ENCODE results near the gene MARK2.

MARK2 gene

DNA sequence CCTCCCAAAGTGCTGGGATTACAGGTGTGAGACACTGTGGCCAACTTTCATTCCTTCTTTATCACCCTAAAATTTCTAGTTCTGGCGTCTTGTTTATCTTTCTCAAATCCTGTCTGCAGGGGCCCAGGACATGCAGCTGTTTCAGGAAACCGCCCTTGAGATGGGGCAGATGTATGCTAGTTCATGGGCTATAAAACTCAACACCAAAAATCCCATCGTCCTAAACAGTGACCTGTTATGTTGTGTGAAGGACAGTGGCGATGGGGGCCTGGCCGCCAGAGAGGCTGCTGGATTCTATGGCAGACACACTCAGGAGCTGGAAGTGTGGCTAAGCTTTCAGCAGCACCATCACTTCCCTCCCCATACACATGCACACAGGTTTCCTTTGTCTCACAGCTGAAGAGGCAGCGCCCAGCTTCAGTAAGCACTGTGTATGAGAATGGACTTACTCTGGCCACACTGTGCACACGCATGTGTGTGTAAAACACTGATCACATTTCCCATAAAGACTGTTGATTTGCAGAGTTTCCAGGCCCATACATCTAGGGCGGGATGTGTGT, 36.7 kb downstream of the MARK2 start:
- H3K4me1 ChIP-seq (ENCODE audit: control insufficient read depth, low read length): peaks cover 6% of the 10 kb centered on the region; the same call in 1 of the 2 replicates
- H3K27ac ChIP-seq (ENCODE audit: low read depth, low read length): no peak overlapping the region
- H3K36me3 ChIP-seq (ENCODE audit: control insufficient read depth, low read length): peaks cover 11% of the 10 kb centered on the region

DNA sequence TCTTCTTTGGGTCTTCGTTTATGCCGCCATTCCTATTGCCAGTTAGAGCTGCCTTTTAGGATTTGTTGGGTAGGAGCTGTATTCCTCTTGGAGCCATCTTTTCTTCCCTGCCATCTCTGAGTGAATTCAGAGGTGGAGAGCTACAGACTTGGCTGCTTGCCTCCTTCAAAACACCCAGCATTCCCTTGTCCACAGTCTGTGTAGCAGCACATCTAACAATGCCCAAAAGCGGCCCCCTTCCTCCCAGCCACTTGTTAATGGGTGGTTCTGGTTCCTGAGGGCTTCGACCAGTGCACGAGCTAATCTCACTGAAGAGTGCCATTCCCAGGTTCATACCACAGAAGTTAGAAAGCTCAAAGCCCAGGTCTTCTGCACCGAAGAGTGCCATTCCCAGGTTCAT, 37.7 kb downstream of the MARK2 start:
- H4K20me1 ChIP-seq (ENCODE audit: control insufficient read depth, insufficient read depth, low read depth, low read length): peaks cover 10% of the 10 kb centered on the region; the same call in 1 of the 2 replicates
- TF ChIP-seq, protein P1, sequence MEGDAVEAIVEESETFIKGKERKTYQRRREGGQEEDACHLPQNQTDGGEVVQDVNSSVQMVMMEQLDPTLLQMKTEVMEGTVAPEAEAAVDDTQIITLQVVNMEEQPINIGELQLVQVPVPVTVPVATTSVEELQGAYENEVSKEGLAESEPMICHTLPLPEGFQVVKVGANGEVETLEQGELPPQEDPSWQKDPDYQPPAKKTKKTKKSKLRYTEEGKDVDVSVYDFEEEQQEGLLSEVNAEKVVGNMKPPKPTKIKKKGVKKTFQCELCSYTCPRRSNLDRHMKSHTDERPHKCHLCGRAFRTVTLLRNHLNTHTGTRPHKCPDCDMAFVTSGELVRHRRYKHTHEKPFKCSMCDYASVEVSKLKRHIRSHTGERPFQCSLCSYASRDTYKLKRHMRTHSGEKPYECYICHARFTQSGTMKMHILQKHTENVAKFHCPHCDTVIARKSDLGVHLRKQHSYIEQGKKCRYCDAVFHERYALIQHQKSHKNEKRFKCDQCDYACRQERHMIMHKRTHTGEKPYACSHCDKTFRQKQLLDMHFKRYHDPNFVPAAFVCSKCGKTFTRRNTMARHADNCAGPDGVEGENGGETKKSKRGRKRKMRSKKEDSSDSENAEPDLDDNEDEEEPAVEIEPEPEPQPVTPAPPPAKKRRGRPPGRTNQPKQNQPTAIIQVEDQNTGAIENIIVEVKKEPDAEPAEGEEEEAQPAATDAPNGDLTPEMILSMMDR (IDR thresholded peaks at IDR 0.05; ENCODE audit: low read depth, low read length, poor library complexity, severe bottlenecking): no peak
- no peak for TF ChIP-seq EZH2phosphoT487 (IDR thresholded peaks at IDR 0.05; ENCODE audit: borderline replicate concordance, low read length)
- H3K4me1 ChIP-seq (ENCODE audit: control insufficient read depth, low read length): peaks cover 5% of the 10 kb centered on the region; the same call in 1 of the 2 replicates
- H3K79me2 ChIP-seq (ENCODE audit: control insufficient read depth, low read length): peaks cover 89% of the 10 kb centered on the region
- peaks cover 10% of the 10 kb centered on the region; the same call in 1 of the 2 replicates for H3K36me3 ChIP-seq (ENCODE audit: control insufficient read depth, low read length)
- no peak overlapping the region for H3K4me2 ChIP-seq (ENCODE audit: low read length)
- H3K27ac ChIP-seq (ENCODE audit: low read depth, low read length): no peak overlapping the region
- no peaks in the 10 kb centered on the region for H3K9me2 ChIP-seq (replicated peaks; ENCODE audit: control insufficient read depth, low read length)
- no peaks in the 10 kb centered on the region for H3K9me3 ChIP-seq (ENCODE audit: control insufficient read depth, insufficient read depth, low read length)
- H3F3A ChIP-seq (ENCODE audit: control insufficient read depth, insufficient read depth): no peaks in the 10 kb centered on the region
- H3K4me3 ChIP-seq (ENCODE audit: low read length): no peak overlapping the region
- no peaks in the 10 kb centered on the region for H3K27me3 ChIP-seq (ENCODE audit: control insufficient read depth, low read length)

More for the DNA sequence above, 36.7 kb downstream of the MARK2 start:
- Histone ChIP-seq H3K9me2 (replicated peaks; ENCODE audit: control insufficient read depth, low read length) (no peaks in the 10 kb centered on the region), H3K9me3 (ENCODE audit: control insufficient read depth, insufficient read depth, low read length) (peaks cover 1% of the 10 kb centered on the region; the same call in 1 of the 2 replicates), H3K79me2 (ENCODE audit: control insufficient read depth, low read length) (peaks cover 88% of the 10 kb centered on the region), H3K4me3 (ENCODE audit: low read length) (no peak overlapping the region), H4K20me1 (ENCODE audit: control insufficient read depth, insufficient read depth, low read depth, low read length) (peaks cover 11% of the 10 kb centered on the region; the same call in 1 of the 2 replicates), H3K4me2 (ENCODE audit: low read length) (no peak overlapping the region), H3F3A (ENCODE audit: control insufficient read depth, insufficient read depth) (peaks cover 5% of the 10 kb centered on the region; the same call in 1 of the 2 replicates), H3K27me3 (ENCODE audit: control insufficient read depth, low read length) (no peaks in the 10 kb centered on the region)
- TF ChIP-seq, protein P1 (IDR thresholded peaks at IDR 0.05; ENCODE audit: low read depth, low read length, poor library complexity, severe bottlenecking): no peak
- TF ChIP-seq EZH2phosphoT487 (IDR thresholded peaks at IDR 0.05; ENCODE audit: borderline replicate concordance, low read length): no peak

DNA sequence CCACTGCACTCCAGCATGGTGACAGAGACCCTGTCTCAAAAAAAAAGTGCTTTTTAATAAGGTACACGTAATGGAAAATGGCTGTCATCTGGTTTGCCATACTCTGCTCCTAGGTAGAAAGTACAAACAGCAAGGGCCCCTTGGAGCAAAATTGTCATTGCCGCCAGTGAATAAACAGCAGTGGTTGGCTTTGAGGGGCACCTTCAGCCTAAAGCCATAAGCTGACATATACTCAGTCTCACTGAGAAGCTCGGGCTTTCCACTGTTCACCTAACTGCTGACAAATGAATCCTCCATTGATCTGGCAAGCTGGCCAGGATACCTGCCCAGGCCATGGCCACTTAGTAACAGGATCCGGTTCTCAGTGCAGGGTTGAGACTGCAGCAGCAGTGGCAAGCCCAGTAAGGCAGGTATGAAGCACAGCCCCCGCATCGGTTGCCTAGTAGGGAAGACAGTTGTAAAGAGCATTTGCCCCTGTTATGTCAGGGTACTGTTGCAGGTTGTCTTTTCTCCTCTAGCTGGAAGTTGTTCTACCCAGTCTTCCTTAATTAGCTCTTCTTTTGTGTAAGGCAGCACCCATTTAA, 38.8 kb downstream of the MARK2 start:
- Histone ChIP-seq H3K27ac (ENCODE audit: low read depth, low read length) (no peak overlapping the region), H3K79me2 (ENCODE audit: control insufficient read depth, low read length) (peaks cover 86% of the 10 kb centered on the region)
- TF ChIP-seq, protein P1 (IDR thresholded peaks at IDR 0.05; ENCODE audit: low read depth, low read length, poor library complexity, severe bottlenecking): no peak
- TF ChIP-seq EZH2phosphoT487 (IDR thresholded peaks at IDR 0.05; ENCODE audit: borderline replicate concordance, low read length): no peak

More for the DNA sequence above, 38.8 kb downstream of the MARK2 start:
- Histone ChIP-seq H3K9me3 (ENCODE audit: control insufficient read depth, insufficient read depth, low read length) (no peaks in the 10 kb centered on the region), H3K4me1 (ENCODE audit: control insufficient read depth, low read length) (no peaks in the 10 kb centered on the region), H3F3A (ENCODE audit: control insufficient read depth, insufficient read depth) (no peaks in the 10 kb centered on the region), H3K36me3 (ENCODE audit: control insufficient read depth, low read length) (peaks cover 8% of the 10 kb centered on the region; the same call in 1 of the 2 replicates), H3K27me3 (ENCODE audit: control insufficient read depth, low read length) (no peaks in the 10 kb centered on the region), H4K20me1 (ENCODE audit: control insufficient read depth, insufficient read depth, low read depth, low read length) (peaks cover 10% of the 10 kb centered on the region; the same call in 1 of the 2 replicates), H3K4me3 (ENCODE audit: low read length) (no peak overlapping the region), H3K9me2 (replicated peaks; ENCODE audit: control insufficient read depth, low read length) (no peaks in the 10 kb centered on the region), H3K4me2 (ENCODE audit: low read length) (no peak overlapping the region)

Measured in DOHH2 (cell line).